GM19351 (cell line): ENCODE measurements around the gene PITX3.

Experiments
- ATAC-seq: cut with Tn5 transposase; IDR thresholded peaks from one replicate; pipeline ENCODE4 v1.9.1; 2021; ENCODE audit warnings: mild to moderate bottlenecking, moderate library complexity; ENCODE audit not compliant: unreplicated experiment

PITX3 gene

DNA sequence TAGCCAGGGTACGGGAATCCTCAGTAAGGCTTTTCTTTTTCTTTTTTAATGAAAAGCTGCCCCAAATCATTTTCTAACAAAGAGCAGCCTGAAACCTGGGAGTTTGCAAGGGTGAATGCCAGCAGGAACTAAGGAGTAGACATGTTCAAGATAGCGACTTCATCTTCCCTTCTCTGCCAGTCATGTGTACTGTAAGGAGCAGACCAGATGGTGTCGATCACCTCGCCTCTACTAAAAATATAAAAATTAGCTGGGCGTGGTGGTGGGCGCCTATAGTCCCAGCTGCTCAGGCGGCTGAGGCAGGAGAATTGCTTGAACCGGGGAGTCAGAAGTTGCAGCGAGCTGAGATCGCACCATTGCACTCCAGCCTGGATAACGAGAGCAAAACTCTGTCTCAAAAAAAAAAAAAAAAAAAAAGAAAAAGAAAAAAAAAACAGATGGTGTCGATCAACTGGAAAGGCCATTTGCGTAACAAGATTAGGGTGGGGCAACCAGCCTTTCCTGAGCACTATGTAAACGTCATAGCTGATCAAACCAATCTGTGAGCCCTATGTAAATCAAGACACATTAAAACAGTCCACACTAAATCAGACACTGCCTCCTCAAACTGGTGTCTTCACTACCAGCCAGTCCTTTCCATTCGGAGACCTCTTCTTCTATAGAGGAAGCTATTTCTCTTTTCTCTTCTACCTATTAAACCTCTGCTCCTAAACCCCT, 55.3 kb downstream of the PITX3 start:
- no peak for ATAC-seq

DNA sequence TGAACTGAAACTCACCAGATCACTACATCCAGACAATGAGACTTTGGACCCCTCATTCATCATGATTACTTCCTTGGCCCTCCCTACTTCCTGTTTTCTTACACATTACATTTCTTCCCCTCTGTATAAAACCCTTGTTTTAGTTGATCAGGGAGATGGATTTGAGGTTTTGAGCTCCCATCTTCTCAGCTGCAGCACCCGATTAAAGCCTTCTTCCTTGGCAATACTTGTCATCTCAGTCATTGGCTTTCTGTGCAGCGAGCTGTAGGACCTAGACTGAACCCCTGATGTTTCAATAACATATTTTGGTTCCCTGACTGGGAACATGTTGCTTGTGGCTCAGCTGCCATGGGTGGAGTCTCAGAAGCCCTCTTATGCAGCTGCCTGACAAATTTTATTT, 56.0 kb downstream of the PITX3 start:
- no peak for ATAC-seq

DNA sequence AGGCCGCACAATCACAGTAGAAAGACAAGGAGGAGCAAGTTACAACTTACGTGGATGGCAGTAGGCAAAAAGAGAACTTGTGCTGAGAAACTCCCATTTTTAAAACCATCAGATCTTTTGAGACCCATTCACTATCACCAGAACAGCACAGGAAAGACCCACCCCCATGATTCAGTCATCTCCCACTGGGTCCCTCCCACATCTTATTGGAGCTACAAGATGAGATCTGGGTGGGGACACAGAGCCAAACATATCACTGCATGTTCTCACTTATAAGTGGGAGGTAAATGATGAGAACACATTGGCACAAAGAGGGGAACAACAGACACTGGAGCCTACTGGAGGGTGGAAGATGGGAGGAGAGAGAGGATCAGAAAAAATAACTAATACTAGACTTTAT, 56.7 kb downstream of the PITX3 start:
- ATAC-seq, result no peak
